NCI-H2171 treated with DMSO at 0.1 percent for 48 hours (cell line): ENCODE results near the gene PRDX5.

Experiments used
- DNase-seq: peaks from one replicate; lab custom pipeline; 2025; lab: John Stamatoyannopoulos, UW

The PRDX5 gene

DNA sequence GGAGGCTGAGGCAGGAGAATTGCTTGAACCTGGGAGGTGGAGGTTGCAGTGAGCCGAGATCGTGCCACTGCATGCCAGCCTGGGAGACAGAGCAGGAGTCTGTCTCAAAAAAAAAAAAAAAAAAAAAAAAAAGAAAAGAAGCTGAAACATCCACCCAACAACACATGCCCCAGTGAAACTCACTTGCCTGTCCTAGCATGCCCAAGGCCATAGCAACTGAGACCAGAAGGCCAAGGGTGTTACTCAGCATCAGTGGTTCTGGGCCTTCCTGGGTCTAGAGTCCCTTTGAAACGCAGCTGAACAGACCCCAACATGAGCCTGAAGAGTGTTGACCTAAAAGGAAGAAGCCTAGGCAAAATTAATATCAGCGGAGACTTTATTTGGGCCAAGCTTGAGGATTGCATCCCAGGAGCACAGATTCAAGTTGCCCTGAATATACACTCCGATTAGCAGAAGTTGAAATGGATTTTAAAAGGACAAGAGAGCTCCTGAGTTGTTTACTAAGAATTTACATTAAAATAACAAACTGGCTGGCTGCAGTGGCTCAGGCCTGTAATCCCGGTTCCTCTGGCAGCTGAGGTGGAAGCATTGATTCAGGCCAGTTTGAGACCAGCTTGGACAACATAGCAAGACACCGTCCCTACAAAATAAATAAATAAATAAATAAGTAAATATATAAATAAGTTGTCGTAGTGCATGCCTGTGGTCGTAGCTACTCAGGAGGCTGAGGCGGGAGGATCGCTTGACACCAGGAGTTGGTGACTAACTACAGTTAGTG lies 7.0 kb downstream of the PRDX5 start:
- peak; percentile 68 for DNase-seq

DNA sequence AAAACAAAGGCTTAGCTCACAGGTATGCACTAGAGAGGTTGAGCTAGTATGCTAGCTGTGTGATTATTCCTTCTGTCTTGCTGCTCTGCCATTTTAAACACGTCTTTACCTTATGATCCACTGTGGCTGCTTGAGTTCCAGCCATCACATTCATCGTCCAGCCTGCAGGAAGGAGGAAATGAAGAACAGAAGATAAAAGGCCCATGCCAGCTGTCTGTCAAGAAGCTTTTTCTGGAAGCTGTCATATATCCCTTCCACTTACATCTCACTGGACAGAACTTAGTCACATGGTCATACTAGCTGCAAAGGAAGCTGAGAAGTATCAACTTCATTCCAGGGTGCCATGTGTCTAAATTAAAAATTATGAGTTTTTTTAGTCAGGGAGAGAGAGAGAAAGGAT lies 9.5 kb downstream of the PRDX5 start:
- DNase-seq, result no peak

DNA sequence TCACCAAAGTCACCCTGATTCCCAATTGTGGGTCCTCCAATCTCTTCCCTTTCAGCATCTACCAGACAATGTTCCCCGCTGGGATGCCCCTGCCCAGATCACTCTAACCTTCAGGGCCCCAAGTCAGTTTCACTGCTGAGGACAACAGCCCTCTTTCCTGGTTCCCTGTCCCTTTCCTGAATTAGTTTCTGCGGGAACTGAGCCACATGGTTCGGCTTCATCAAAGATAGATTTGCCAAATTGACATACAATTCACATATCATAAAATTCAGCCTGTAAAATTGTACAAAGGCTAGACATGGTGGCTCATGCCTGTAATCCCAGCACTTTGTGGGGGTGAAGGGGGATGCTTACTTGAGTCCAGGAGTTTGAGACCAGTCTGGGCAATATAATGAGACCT lies 10.1 kb downstream of the PRDX5 start:
- no peak for DNase-seq

DNA sequence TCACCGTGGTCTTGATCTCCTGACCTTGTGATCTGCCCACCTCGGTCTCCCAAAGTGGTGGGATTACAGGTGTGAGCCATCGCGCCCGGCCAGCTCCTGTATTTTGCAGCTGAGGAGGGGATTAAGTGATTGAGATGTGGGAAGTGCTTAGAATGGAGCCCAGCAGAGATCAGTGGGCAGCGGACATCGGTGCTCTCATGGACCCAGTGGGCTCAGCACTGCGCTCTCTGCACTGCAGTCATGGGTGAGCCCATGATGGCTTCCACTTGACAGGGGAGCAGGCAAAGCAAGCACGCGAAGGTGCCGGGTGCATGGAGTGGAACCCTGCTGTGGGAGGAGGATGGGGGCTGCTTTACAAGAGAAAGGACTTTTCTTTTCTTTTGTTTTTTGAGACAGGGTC lies 13.0 kb downstream of the PRDX5 start:
- no peak for DNase-seq

DNA sequence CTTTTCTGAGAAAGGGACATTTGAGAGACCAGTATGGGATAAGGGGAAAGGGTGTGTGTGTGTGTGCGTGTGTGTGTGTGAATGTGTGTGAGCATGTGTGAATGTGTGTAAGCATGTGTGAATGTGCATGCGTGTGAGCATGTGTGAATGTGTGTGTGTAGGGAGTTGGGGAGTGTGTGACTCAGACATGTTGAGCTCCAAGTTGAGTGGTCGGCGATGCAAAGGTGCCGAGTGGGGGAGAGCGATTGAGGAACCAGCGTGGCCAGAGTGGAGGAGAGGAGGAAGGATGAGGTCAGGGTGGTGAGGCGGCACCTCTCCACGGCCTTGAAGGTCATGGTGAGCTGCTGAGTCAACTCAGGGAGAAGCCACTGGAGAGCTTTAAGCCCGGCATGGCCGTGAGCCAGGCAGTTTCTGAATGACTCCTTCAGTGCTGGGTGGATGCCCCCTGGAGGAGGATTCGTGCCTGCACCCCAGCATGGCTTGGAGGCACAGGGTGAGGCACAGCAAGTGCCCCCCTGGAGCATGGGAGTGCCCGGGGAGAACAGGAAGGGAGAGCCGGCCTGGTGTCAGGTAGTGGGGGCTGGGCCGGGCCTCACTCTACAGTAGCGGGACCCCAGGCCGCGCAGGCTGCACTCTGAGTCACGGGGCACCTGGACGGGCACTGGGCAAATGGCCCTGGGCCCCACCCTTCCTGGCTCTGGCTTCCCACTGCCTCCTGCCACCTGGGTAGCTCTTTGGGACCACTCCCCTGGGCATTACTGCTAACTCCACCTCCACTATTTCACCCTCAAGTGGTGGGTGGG lies 13.8 kb downstream of the PRDX5 start:
- DNase-seq, result no peak

DNA sequence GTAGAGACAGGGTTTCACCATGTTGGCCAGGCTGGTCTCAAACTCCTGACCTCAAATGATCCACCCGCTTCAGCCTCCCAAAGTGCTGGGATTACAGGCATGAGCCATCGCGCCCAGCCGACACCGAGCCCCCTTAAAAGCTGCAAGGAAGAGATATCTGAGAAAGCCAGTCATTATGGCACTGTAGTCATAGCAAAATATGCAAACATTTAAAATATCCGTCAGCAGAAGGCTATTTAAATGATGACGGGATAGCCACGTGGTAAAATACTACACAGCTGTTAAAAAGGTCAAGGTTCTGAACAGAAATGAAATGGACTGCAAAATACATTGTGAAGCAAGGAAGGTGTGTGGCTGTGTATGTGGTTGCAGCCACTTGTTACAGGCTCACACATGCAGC lies 15.6 kb downstream of the PRDX5 start:
- no peak for DNase-seq

DNA sequence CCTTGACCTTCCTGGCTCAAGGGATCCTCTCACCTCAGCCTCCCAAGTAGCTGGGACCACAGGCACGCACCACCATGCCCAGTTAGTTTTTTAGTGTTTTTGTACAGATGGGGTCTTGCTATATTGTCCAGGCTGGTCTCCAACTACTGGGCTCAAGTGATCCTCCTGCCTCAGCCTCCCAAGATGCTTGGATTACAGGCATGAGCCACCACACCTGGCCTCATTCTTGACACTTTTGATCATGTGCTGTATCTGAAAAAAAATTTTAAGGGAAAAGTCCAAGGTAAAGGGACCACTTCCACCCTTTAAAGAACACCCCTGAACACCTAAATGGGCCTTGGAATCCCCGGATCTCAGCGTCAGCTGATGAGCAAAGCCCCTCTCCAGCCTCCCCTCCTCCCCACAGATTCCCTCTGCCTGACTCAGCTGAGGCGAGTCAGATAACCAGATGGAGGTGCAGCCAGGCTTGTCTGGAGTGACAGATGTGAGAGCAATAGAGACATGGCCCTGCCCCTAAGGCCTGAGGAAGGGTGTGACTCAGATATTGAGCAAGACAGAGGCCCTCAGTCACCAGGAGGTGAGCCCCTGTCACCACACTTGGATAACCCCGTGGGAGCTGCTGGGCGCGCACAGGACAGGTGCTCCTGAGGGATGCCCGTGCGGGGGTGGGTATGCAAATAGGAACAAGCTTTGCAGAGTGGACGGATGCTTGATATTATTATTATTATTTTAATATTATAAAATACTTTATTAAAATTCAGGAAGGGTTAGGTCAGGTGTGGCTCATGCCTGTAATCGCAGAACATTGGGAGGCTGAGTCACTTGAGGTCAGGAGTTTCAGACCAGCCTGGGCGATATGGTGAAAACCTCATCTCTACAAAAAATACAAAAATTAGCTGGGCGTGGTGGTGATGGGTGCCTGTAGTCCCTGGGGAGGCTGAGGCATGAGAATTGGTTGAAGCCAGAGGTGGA lies 17.1 kb downstream of the PRDX5 start:
- DNase-seq, result peak; percentile 99

DNA sequence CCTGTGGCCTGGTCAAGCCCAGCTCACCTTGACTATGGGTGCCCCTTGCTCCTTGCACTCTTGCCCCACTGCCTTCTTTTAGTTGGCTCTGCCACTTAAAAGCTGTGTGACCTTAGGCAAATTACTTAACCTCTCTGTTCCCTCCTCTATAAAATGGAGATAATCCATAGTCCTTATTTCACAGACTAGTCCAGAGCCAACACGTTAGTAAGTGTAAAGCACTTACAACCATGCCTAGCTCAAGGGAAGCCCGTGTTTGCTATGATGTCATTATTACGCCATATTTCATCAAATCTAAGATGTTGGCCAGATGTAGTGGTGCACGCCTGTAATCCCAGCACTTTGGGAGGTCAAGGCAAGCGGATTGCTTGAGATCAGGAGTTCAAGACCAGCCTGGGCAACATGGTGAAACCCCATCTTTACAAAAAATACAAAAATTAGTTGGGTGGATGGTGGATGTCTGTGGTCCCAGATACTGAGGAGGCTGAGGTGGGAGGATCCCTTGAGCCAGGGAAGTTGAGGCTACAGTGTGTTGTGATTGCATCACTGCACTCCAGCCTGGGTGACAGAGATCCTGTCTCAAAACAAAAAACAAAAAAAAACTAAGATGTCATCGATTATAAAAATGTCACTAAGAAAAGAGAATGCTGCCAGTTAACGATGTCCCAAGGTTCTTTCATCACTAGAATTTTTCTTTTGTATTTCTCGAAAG lies 19.8 kb downstream of the PRDX5 start:
- DNase-seq, result no peak

DNA sequence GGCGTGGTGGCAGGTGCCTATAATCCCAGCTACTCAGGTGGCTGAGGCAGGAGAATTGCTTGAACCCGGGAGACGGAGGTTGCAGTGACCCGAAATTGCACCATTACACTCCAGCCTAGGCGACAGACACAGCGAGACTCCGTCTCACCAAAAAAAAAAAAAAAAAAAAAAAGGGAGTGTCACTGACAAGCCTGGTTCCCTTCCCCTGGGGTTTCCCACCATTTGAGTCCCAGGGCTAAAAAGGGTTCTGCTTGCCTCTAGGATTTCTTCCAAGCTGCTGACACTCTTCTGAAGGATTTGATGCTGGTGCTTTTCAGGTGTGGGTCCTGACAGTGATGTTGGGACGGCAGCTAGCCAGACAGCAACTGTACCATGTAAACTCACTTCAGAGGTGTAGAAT lies 20.8 kb downstream of the PRDX5 start:
- DNase-seq, result peak; percentile 76

DNA sequence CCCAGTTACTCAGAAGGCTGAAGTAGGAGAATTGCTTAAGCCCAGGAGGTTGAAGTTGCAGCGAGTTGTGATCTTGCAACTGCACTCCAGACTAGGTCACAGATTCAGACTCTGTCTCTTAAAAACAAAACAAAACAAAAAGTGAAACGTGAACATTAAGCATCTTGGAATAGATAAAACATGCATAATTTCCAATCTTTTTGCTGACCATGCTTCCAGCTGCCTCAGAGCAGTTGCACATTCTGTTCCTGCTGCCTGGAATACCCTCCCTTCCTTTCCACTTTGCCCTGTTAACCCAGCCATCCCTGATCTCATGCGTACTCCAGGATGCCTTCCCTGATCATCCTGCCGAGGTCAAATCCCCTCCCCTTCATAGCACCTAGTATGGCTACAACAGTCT lies 21.4 kb downstream of the PRDX5 start:
- no peak for DNase-seq

DNA sequence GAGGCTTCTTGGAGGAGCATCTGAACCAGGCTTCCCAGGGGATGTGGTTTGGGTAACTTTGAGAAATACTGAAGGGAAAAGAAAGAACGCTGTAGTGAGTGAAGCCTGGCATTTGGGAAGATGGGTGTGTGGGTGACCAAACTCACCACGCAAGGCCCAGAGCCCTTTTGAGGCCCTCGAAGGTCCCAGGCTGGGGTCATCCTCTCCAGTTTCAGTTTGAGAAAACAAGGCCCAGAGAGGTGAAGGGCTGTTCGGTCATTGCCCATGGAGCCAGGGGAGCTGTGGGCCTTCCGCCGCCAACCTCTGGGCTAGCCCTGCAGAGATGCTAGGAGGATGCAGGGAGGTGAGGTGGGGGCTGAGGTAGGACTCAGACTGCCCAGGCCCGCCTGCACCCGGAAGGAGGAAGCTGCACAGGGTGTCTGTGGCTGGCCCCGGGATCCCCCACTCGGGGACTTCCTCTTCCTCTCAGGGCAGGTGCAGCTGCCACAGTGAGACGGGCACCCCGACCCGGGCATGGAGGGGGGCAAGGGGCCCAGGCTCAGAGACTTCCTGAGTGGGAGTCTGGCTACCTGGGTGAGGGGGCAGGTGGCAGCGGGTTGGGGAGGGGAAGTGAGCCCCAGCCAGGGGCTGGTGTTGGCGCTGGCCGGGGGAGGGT lies 22.0 kb downstream of the PRDX5 start, which contains the start of gene CCDC88B:
TSS of gene CCDC88B (plus strand) at position 451 of the 655 bp plus-strand sequence. CDS start at position 514, 63 bp downstream.
- no peak for DNase-seq

DNA sequence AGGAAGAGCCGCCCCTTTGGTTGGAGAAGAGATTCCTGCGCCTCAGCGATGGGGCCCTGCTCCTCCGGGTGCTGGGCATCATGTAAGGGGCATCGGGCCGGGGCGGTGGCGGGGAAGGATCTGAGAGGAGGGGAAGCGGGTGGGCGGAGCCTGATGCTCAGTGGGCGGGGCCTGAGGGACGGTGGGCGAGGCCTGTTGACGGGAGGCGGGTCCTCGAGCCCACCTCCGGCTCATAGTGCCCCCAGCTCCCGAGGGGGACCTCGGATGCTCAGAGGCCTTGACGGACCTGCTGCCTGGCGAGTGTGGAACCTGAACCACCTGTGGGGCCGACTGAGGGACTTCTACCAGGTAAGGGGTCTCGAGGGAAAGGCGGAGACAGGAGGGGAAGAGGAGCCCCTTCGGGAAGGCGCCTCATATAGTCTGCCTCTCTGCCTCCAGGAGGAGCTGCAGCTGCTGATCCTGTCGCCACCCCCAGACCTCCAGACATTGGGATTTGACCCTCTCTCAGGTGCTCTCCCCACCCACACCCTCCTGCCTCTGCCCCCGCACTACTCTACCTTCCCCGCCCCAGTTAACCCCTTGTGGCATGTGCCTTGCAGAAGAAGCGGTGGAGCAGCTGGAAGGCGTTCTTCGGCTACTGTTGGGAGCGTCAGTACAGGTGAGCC lies 22.9 kb downstream of the PRDX5 start:
- DNase-seq, result peak; percentile 39

DNA sequence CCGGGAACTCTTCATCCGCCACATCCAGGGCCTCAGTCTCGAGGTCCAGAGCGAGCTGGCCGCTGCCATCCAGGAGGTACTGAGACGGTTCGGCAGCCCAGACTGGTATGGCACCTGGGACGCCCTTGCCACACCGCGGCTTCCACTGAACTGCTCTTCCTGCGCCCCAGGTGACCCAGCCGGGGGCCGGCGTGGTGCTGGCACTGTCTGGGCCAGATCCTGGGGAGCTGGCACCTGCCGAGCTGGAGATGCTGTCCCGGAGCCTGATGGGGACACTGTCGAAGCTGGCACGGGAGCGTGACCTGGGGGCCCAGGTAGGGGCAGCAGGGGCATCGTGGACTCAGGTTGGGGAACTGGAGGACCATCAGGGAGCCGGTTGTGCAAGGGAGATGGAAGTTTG lies 23.5 kb downstream of the PRDX5 start:
- DNase-seq, result no peak

DNA sequence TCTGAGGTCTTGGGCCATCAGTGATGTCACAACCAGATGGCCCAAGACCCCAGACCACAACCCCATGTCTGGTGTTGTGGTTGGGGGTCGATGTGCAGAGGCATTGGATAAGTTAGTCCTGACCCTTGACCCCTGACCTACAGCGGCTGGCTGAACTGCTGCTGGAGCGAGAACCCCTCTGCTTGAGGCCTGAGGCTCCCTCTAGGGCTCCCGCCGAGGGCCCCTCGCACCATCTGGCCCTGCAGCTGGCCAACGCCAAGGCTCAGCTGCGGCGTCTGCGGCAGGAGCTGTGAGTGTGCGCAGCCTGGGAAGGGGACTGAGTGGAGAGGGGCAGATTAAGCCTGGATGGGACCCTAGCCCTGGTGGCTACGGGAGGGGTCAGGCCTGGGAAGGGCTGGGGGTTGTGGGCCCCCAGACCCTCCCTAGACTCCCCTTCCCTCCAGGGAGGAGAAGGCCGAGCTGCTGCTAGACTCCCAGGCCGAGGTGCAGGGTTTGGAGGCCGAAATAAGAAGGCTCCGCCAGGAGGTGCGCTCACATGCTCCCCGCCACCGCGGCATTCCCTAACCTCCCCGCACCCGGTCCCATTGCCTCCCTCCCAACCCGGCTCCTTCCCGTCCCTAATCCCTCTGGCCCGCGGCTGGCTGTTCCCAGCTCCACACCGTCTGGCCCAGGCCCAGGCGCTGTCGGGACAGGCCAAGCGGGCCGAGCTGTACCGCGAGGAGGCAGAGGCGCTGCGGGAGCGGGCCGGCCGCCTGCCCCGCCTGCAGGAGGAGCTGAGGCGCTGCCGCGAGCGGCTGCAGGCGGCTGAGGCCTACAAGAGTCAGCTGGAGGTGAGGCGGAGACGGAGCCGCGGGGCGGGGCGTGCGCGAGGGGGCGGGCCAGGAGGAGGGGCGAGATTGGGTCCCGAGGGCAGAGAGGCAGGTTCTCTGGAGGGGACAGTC lies 24.2 kb downstream of the PRDX5 start:
- peak; percentile 95 for DNase-seq

DNA sequence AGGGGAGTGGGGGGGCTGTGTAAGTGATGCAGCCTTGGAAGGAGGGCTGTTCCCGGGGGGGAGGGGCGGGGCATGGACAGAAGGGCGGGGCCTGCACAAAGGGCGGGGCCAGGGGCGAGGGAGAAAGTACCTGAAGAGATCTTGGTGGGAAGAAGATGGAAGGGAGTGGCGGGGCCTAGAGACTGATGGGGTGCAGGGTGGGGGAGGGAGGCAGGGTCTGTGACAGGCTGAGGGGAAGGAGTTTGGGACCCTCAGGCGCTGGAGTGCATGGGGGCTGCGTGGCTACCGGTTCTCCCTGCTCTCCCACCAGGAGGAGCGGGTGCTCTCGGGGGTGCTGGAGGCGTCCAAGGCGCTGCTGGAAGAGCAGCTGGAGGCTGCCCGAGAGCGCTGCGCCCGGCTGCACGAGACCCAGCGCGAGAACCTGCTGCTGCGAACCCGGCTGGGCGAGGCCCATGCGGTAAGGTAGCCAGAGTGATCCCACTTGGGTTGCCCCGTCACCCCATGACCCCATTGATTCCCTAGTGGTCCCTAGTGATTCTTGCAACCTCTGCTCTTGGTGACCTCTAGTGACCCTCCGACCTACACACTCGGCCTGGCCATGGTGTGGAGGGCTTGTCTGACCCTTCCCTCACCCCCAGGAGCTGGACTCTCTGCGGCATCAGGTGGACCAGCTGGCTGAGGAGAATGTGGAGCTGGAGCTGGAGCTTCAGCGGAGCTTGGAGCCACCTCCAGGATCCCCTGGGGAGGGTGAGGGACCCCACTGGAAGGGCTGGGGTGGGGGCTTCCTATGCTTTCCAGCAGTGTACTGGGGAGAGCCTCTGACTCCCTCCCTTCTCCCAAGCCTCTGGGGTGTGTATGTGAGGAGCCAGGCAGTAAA lies 25.2 kb downstream of the PRDX5 start:
- DNase-seq, result no peak

DNA sequence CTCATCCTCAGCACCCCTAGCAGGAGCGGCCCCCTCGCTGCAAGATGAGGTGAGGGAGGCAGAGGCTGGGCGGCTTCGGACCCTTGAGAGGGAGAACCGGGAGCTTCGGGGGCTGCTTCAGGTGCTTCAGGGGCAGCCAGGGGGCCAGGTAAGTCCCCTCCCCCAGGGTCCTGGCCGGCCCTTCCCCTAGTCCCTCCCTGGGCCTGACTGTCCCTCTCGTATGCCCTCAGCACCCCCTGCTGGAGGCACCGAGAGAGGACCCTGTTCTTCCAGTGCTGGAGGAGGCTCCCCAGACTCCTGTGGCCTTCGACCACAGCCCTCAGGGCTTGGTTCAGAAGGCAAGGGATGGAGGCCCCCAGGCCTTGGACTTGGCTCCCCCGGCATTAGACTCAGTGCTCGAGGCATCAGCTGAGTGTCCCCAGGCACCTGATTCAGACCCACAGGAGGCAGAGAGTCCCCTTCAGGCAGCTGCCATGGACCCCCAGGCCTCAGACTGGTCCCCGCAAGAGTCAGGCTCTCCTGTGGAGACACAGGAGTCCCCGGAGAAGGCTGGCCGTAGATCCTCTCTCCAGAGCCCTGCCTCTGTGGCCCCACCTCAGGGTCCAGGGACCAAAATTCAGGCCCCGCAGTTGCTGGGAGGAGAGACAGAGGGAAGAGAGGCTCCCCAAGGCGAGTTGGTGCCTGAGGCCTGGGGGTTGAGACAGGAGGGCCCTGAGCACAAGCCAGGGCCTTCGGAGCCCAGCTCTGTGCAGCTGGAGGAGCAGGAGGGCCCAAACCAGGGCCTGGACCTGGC lies 26.0 kb downstream of the PRDX5 start:
- DNase-seq, result no peak

DNA sequence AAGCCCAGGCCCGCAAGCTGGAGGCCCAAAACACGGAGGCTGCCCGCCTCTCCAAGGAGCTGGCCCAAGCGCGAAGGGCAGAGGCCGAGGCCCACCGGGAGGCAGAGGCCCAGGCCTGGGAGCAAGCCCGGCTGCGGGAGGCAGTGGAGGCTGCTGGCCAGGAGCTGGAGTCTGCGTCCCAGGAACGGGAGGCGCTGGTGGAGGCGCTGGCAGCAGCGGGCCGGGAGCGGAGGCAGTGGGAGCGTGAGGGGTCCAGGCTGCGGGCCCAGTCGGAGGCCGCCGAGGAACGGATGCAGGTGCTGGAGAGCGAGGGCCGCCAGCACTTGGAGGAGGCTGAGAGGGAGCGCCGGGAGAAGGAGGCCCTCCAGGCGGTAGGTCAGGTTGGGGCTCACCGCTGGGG lies 26.9 kb downstream of the PRDX5 start:
- no peak for DNase-seq
